ENCODE data around the gene CRYBG2.
"Not testable (repeated sequence)": the region's sequence is repeated elsewhere in the genome, so short reads cannot be mapped to it uniquely, and the experiment has no call there.

The CRYBG2 gene

GRCh38 chr1:26327956-26328362 lies 26.0 kb downstream of the CRYBG2 start:
- in situ Hi-C loops (cut with MboI; ENCODE audit: low pct_unique_long_range_greater_than_20kb, low sequenced_read_pairs): no loop called here
- no peak for DNase-seq

- no peak for DNase-seq
- in situ Hi-C loops (cut with MboI; ENCODE audit: low pct_unique_long_range_greater_than_20kb, low sequenced_read_pairs): no loop called here
These were observed 29.4 kb downstream of the CRYBG2 start for GRCh38 chr1:26324550-26324949.

- in situ Hi-C loops (cut with MboI; ENCODE audit: low pct_unique_long_range_greater_than_20kb, low sequenced_read_pairs): no loop called here
- DNase-seq: no peak
These were observed 30.5 kb downstream of the CRYBG2 start for GRCh38 chr1:26323382-26323781.

GRCh38 chr1:26322042-26322331 lies 31.9 kb downstream of the CRYBG2 start:
- DNase-seq: no peak
- in situ Hi-C loops (cut with MboI; ENCODE audit: low pct_unique_long_range_greater_than_20kb, low sequenced_read_pairs): no loop called here

GRCh38 chr1:26321315-26322041 lies 32.5 kb downstream of the CRYBG2 start:
- in situ Hi-C loops (cut with MboI; ENCODE audit: low pct_unique_long_range_greater_than_20kb, low sequenced_read_pairs): no loop called here
- DNase-seq: peak; percentile 93

GRCh38 chr1:26320896-26321295 lies 33.0 kb downstream of the CRYBG2 start:
- DNase-seq: no peak
- in situ Hi-C loops (cut with MboI; ENCODE audit: low pct_unique_long_range_greater_than_20kb, low sequenced_read_pairs): no loop called here

- in situ Hi-C loops (cut with MboI; ENCODE audit: low pct_unique_long_range_greater_than_20kb, low sequenced_read_pairs): no loop called here
- DNase-seq: peak; percentile 33
These were observed 35.4 kb downstream of the CRYBG2 start for GRCh38 chr1:26318338-26319064.

- in situ Hi-C loops (cut with MboI; ENCODE audit: low pct_unique_long_range_greater_than_20kb, low sequenced_read_pairs): no loop called here
- DNase-seq: peak; percentile 84
These were observed 36.2 kb downstream of the CRYBG2 start, which contains the start of gene CD52 for GRCh38 chr1:26317612-26318337. CD52 (plus strand) TSS chr1:26317958; CDS start chr1:26318018, 60 bp downstream.

GRCh38 chr1:26317146-26317545 lies 36.8 kb downstream of the CRYBG2 start:
- DNase-seq: peak; percentile 35
- in situ Hi-C loops (cut with MboI; ENCODE audit: low pct_unique_long_range_greater_than_20kb, low sequenced_read_pairs): no loop called here

- in situ Hi-C loops (cut with MboI; ENCODE audit: low pct_unique_long_range_greater_than_20kb, low sequenced_read_pairs): no loop called here
- DNase-seq: no peak
These were observed 37.8 kb downstream of the CRYBG2 start for GRCh38 chr1:26315874-26316850.

GRCh38 chr1:26314501-26314900 lies 39.4 kb downstream of the CRYBG2 start:
- no peak for DNase-seq
- in situ Hi-C loops (cut with MboI; ENCODE audit: low pct_unique_long_range_greater_than_20kb, low sequenced_read_pairs): no loop called here

- in situ Hi-C loops (cut with MboI; ENCODE audit: low pct_unique_long_range_greater_than_20kb, low sequenced_read_pairs): not testable (repeated sequence)
- peak; percentile 57 for DNase-seq
These were observed 45.7 kb downstream of the CRYBG2 start for GRCh38 chr1:26307966-26308899.

GRCh38 chr1:26307363-26307781 lies 46.6 kb downstream of the CRYBG2 start:
- in situ Hi-C loops (cut with MboI; ENCODE audit: low pct_unique_long_range_greater_than_20kb, low sequenced_read_pairs): no loop called here
- no peak for DNase-seq

GRCh38 chr1:26306290-26307229 lies 47.4 kb downstream of the CRYBG2 start, which contains the start of gene UBXN11:
UBXN11 (minus strand) TSS chr1:26306636; CDS start chr1:26302883, 3,753 bp downstream.
- peak; percentile 95 for DNase-seq
- in situ Hi-C loops (cut with MboI; ENCODE audit: low pct_unique_long_range_greater_than_20kb, low sequenced_read_pairs): no loop called here

GRCh38 chr1:26305667-26306289 lies 48.2 kb downstream of the CRYBG2 start:
- in situ Hi-C loops (cut with MboI; ENCODE audit: low pct_unique_long_range_greater_than_20kb, low sequenced_read_pairs): no loop called here
- peak; percentile 64 for DNase-seq

- in situ Hi-C loops (cut with MboI; ENCODE audit: low pct_unique_long_range_greater_than_20kb, low sequenced_read_pairs): no loop called here
- DNase-seq: no peak
These were observed 51.1 kb downstream of the CRYBG2 start for GRCh38 chr1:26302733-26303405.
